PFSK-1 (cell line): ENCODE results near the gene SUPT20HL1.

Experiments used
- FOXP2 ChIP-seq: optimal IDR thresholded peaks from 2 replicates; pipeline ENCODE3; 2011; ENCODE audit warnings: borderline replicate concordance, control low read depth, inconsistent platforms; ENCODE audit not compliant: insufficient read depth; ENCODE audit errors: extremely low read length, extremely low read depth
- POLR2AphosphoS5 ChIP-seq: IDR thresholded peaks from 2 replicates; pipeline ENCODE4 v1.6.1; 2012; ENCODE audit warnings: low read depth, mild to moderate bottlenecking, control low read depth, low read length, moderate library complexity
- TAF1 ChIP-seq: IDR thresholded peaks from 2 replicates; pipeline ENCODE4 v1.6.1; 2012; ENCODE audit warnings: low read length, control low read depth, borderline replicate concordance; ENCODE audit not compliant: insufficient read depth
- TF ChIP-seq, protein P1 (sequence below), 2 experiments: IDR thresholded peaks; 2 replicates each; pipeline versions ENCODE4 v1.6.1 to v1.8.0; 2011 to 2012; ENCODE audit warnings: low read depth in 2 of 2, low read length in 2 of 2, control low read depth in 1 of 2, inconsistent platforms in 1 of 2, mild to moderate bottlenecking in 1 of 2, moderate library complexity in 1 of 2; ENCODE audit not compliant: insufficient read depth in 1 of 2

DNA sequence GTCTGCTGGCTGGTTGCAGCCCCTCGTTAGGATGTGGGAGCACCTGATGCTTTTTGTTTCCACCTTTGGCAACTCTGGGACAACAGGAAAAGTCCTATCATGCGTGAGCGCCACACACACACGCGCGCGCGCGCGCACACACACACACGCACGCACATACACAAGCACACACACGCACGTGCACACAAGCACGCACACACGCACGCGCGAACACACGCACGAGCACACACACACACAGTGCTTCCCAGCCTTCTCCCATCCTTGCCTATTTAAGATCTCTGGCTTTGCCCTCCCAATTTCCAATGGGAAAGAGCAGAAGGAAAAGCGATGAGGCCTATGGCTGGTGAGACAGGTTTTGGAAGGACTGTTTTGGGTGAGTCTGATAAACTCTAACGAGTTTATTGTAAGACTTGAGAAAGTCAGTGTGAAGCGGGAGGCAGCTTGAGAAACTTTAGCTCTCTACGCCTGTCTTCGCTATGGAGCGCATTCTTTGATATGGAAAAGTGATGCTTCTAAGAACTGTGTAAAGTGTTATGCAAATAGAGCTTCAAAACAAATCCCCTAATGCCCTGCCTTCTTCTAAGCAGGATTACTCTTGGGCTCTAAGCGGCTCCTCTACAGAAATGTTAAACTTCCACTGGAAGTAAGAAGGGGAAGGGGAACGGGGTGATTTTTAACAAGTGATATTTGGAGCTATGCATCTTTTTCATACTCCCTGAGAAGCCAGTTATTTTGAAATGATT lies 11.8 kb downstream of the SUPT20HL1 start:
- TF ChIP-seq FOXP2 (no peak), TAF1 (no peak), POLR2AphosphoS5 (no peak)
- TF ChIP-seq, protein P1, sequence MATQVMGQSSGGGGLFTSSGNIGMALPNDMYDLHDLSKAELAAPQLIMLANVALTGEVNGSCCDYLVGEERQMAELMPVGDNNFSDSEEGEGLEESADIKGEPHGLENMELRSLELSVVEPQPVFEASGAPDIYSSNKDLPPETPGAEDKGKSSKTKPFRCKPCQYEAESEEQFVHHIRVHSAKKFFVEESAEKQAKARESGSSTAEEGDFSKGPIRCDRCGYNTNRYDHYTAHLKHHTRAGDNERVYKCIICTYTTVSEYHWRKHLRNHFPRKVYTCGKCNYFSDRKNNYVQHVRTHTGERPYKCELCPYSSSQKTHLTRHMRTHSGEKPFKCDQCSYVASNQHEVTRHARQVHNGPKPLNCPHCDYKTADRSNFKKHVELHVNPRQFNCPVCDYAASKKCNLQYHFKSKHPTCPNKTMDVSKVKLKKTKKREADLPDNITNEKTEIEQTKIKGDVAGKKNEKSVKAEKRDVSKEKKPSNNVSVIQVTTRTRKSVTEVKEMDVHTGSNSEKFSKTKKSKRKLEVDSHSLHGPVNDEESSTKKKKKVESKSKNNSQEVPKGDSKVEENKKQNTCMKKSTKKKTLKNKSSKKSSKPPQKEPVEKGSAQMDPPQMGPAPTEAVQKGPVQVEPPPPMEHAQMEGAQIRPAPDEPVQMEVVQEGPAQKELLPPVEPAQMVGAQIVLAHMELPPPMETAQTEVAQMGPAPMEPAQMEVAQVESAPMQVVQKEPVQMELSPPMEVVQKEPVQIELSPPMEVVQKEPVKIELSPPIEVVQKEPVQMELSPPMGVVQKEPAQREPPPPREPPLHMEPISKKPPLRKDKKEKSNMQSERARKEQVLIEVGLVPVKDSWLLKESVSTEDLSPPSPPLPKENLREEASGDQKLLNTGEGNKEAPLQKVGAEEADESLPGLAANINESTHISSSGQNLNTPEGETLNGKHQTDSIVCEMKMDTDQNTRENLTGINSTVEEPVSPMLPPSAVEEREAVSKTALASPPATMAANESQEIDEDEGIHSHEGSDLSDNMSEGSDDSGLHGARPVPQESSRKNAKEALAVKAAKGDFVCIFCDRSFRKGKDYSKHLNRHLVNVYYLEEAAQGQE (IDR thresholded peaks at IDR 0.05; ENCODE audit: insufficient read depth in 1 of 2, low read depth in 2 of 2, low read length in 2 of 2), result no peak
